ENCODE measurements around the gene DHRS12. TPM values are rescaled to one million over a fixed set of nuclear protein-coding genes. Genes with fewer than 3 reads are reported as not detected.

DHRS12 gene
- total RNA-seq, 4 donors from 2014 or later: 8.1 to 21.7 (median 12.5) TPM

DNA sequence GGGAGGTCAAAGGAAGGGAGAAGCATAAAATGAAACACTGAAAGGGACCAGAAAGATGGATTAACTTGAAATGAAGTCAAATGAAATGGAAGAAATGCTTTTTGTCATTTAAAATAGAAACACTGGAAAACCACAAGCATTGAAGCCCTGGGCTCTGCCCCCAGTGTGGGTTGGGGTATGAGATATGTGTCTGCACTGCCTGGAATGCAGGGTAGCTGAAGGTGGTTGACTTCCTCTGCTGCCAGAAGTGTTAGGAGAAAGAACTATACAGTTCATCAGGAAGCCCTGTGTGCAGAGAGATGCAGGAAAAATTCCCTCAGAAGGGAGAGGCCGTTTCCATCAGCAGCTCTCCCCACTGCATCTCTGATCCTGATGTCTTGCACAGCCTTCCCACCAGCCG, 69.2 kb downstream of the DHRS12 start:
- no peak for DNase-seq
- H3K4me1 ChIP-seq: no peaks in the 10 kb centered on the region
- no peaks in the 10 kb centered on the region for H3K9me3 ChIP-seq

DNA sequence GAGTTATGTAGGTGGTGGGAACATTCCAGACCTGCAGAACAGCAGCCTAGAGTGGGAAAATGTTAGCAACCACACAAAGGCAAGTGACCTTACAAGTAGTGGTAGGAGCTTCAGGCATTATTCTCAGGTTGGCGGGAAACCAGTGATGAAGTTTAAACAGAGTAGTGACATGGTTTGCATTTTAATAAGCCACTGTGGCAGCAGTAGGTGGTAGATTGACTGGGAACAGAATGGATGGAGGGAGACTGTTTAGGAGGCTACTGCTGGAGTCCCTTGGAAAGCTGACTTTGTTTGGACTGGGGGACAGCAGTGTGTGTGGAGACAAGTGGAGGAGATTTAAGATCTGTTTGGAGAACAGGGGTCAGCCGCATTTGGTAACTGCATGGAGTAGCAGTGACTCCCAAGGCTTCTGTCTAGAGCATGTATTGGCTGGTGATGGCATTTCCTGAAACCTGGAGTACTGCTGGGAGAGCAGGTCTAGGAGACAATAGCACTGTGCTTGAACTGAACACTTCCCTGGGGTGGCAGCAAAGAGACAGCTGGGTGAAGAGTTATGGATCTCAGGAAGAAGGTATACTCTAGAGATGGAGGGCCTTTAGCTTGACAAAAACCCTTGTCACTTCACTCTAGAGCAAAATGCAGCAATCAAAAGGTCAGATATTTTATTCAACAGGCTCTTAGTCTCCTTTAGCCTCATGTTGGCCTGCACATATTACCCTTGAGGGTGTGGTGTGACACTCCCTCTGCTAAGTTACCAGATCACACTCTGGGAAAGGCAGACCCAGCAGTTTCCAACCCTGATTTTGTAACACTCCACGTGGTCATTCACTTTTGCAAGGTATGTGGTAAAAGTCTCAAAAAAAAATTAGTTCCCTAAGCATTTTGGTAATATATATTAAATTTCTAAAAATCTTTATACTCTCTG, 70.3 kb downstream of the DHRS12 start:
- no peak for DNase-seq
- Histone ChIP-seq H3K4me1 (peaks cover 0 to 4% (median 0%) of the 10 kb centered on the region in 4 donors), H3K27ac (no peak overlapping the region), H3K36me3 (no peaks in the 10 kb centered on the region), H3K9me3 (no peaks in the 10 kb centered on the region), H3K27me3 (no peaks in the 10 kb centered on the region), H3K4me3 (no peak overlapping the region)
- no peak for TF ChIP-seq POLR2A (IDR thresholded peaks at IDR 0.05)
- TF ChIP-seq, protein P1, sequence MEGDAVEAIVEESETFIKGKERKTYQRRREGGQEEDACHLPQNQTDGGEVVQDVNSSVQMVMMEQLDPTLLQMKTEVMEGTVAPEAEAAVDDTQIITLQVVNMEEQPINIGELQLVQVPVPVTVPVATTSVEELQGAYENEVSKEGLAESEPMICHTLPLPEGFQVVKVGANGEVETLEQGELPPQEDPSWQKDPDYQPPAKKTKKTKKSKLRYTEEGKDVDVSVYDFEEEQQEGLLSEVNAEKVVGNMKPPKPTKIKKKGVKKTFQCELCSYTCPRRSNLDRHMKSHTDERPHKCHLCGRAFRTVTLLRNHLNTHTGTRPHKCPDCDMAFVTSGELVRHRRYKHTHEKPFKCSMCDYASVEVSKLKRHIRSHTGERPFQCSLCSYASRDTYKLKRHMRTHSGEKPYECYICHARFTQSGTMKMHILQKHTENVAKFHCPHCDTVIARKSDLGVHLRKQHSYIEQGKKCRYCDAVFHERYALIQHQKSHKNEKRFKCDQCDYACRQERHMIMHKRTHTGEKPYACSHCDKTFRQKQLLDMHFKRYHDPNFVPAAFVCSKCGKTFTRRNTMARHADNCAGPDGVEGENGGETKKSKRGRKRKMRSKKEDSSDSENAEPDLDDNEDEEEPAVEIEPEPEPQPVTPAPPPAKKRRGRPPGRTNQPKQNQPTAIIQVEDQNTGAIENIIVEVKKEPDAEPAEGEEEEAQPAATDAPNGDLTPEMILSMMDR (IDR thresholded peaks at IDR 0.05): no peak

More for the DNA sequence above, 69.2 kb downstream of the DHRS12 start:
- H3K4me3 ChIP-seq: no peak overlapping the region
- H3K27ac ChIP-seq: no peak overlapping the region
- H3K27me3 ChIP-seq: no peaks in the 10 kb centered on the region
- H3K36me3 ChIP-seq: peaks cover 0 to 5% (median 0%) of the 10 kb centered on the region in 3 donors
- TF ChIP-seq, protein P1 (IDR thresholded peaks at IDR 0.05): no peak
- no peak for TF ChIP-seq POLR2A (IDR thresholded peaks at IDR 0.05)

DNA sequence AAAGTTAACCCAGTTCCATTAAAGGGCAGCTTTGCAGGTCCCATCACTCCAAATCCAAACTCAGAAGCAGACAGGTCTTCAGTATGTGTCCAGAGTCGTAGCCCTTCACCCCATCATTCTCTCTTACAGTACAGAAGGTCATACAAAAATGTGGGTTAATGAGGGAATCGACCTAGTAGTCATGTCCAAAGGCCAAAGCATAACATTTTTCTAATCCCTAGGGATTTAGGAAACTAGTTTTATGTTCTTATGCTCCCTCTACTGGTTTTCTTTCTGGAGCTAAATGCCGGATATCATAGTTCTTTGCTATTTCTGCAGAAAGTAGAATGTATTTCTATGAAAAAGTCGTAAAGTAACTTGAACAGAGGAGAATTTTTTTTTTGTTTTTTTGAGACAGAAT, 72.2 kb downstream of the DHRS12 start:
- peaks cover 0 to 4% (median 0%) of the 10 kb centered on the region in 4 donors for H3K4me1 ChIP-seq
- H3K9me3 ChIP-seq: no peaks in the 10 kb centered on the region
- no peaks in the 10 kb centered on the region for H3K27me3 ChIP-seq
- H3K4me3 ChIP-seq: no peak overlapping the region
- no peaks in the 10 kb centered on the region for H3K36me3 ChIP-seq
- peak overlapping the region in 1 of 4 donors; percentile 72 for H3K27ac ChIP-seq
- DNase-seq: no peak
- no peak for TF ChIP-seq POLR2A (IDR thresholded peaks at IDR 0.05)
- TF ChIP-seq, protein P1 (IDR thresholded peaks at IDR 0.05): peak in 1 of 6 experiments; percentile 10

DNA sequence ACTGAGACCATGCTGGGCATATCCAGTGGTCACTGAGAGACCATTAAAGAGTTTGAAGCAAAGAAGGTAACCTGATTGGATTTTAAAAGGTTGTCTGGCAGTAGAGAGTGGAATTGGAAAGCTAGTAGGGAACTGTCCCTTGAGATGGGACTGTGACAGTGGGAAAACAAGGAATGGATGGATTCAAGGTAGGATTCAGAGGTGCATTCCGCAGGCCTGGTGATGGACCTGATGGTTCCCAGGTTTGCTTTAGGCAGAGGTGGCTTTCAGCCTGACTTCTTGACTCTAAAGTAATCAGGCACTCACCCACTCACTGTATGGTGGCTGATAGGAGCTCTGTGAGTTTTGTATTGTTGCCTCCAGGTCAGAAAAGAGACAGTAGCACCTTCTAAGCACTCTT, 73.0 kb downstream of the DHRS12 start:
- H3K9me3 ChIP-seq: no peaks in the 10 kb centered on the region
- DNase-seq: no peak
- H3K27ac ChIP-seq: peak overlapping the region in 2 of 4 donors; percentile 38 to 72
- H3K36me3 ChIP-seq: no peaks in the 10 kb centered on the region
- H3K4me3 ChIP-seq: no peak overlapping the region
- H3K4me1 ChIP-seq: peaks cover 0 to 4% (median 0%) of the 10 kb centered on the region in 4 donors
- TF ChIP-seq, protein P1 (IDR thresholded peaks at IDR 0.05): no peak
- no peak for TF ChIP-seq POLR2A (IDR thresholded peaks at IDR 0.05)
- no peaks in the 10 kb centered on the region for H3K27me3 ChIP-seq

DNA sequence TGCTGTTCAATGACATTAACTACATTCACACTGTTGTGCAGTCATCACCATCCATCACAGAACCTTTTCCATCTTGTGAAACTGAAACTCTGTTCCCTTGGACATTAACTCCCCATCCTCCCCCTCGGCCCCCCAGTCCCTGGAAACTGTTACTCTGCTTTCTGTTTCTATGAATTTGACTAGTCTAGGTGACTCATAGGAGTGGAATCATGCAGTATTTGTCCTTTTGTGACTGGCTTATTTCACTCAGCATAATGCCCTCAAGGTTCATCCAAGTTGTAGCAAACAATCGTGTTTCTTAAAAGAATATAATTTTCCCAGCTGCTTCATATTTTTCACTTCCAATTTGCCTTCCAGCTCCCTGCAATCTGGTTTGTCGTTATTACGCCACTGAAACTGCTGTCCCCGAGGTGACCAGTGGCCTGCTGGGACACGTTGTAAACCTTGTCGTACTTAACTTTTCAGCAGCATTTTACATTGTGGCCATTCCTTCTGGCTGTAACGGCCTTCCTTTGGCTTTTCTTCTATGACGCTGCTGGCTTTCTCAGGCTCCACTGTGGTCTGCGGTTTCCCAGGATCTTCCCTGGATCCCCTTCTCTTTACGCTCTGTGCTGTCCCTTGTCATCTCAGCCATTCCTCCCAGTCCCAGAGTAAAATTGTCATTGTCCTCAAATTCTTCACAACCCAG, 74.0 kb downstream of the DHRS12 start:
- Histone ChIP-seq H3K4me3 (no peak overlapping the region), H3K36me3 (no peaks in the 10 kb centered on the region), H3K4me1 (peaks cover 0 to 4% (median 0%) of the 10 kb centered on the region in 4 donors), H3K27me3 (no peaks in the 10 kb centered on the region), H3K9me3 (no peaks in the 10 kb centered on the region), H3K27ac (peak overlapping the region; percentile 23 to 72 (median 36))
- no peak for DNase-seq
- TF ChIP-seq, protein P1 (IDR thresholded peaks at IDR 0.05): no peak
- no peak for TF ChIP-seq POLR2A (IDR thresholded peaks at IDR 0.05)

All from Peyer's patch (tissue), 4 donors.